WI38 (cell line): ENCODE measurements around the gene KCNC1.

ENCODE experiments used
- H3K4me3 ChIP-seq: 2 replicates; pipeline ENCODE4 v1.5.1; 2011; ENCODE audit warnings: low read depth, mild to moderate bottlenecking, control low read depth, low read length
- CTCF ChIP-seq: IDR thresholded peaks from 2 replicates; pipeline ENCODE4 v1.5.1; 2012; ENCODE audit warnings: low read depth, mild to moderate bottlenecking, control low read depth, low read length

KCNC1 gene

GRCh38 chr11:17798253-17798652 lies 63.7 kb downstream of the KCNC1 start:
- H3K4me3 ChIP-seq = no peak overlapping the region
- TF ChIP-seq CTCF = no peak

- TF ChIP-seq CTCF = no peak
- no peak overlapping the region for H3K4me3 ChIP-seq
Observed at GRCh38 chr11:17798716-17799115, 64.1 kb downstream of the KCNC1 start.

GRCh38 chr11:17799147-17799546 lies 64.6 kb downstream of the KCNC1 start:
- TF ChIP-seq CTCF = no peak

GRCh38 chr11:17801166-17801565 lies 66.6 kb downstream of the KCNC1 start:
- H3K4me3 ChIP-seq = no peak overlapping the region
- no peak for TF ChIP-seq CTCF

More at GRCh38 chr11:17799147-17799546, 64.6 kb downstream of the KCNC1 start:
- H3K4me3 ChIP-seq = no peak overlapping the region

GRCh38 chr11:17802491-17802890 lies 67.9 kb downstream of the KCNC1 start:
- H3K4me3 ChIP-seq = no peak overlapping the region

GRCh38 chr11:17803754-17804334 lies 69.3 kb downstream of the KCNC1 start:
- H3K4me3 ChIP-seq = no peak overlapping the region
- TF ChIP-seq CTCF = no peak

More at GRCh38 chr11:17802491-17802890, 67.9 kb downstream of the KCNC1 start:
- TF ChIP-seq CTCF = no peak

GRCh38 chr11:17805043-17805442 lies 70.5 kb downstream of the KCNC1 start:
- no peak for TF ChIP-seq CTCF
- H3K4me3 ChIP-seq = no peak overlapping the region
